ENCODE data around the gene SMIM12.
"Not testable (repeated sequence)": the region's sequence is repeated elsewhere in the genome, so short reads cannot be mapped to it uniquely, and the experiment has no call there.

SMIM12 gene

GRCh38 chr1:34845131-34845901 is 14.2 kb downstream of the SMIM12 start:
- DNase-seq: no peak

GRCh38 chr1:34844252-34844634 is 15.3 kb downstream of the SMIM12 start:
- DNase-seq: peak in 10 of 56 donors; percentile 11 to 32 (median 20)

GRCh38 chr1:34843392-34844251 is 15.9 kb downstream of the SMIM12 start:
- no peak for DNase-seq

- peak in 1 of 56 donors; percentile 5 for DNase-seq
Measured at GRCh38 chr1:34842952-34843371, 16.6 kb downstream of the SMIM12 start.

GRCh38 chr1:34842073-34842472 is 17.5 kb downstream of the SMIM12 start:
- DNase-seq: no peak

GRCh38 chr1:34840426-34840825 is 19.1 kb downstream of the SMIM12 start:
- DNase-seq: no peak

- no peak for DNase-seq
Measured at GRCh38 chr1:34839526-34840305, 19.8 kb downstream of the SMIM12 start.

- DNase-seq: no peak
Measured at GRCh38 chr1:34833711-34834110, 25.8 kb downstream of the SMIM12 start.

- DNase-seq: no peak
Measured at GRCh38 chr1:34831721-34832246, 27.8 kb downstream of the SMIM12 start.

- DNase-seq: no peak
Measured at GRCh38 chr1:34829250-34829649, 30.3 kb downstream of the SMIM12 start.

- no peak for DNase-seq
Measured at GRCh38 chr1:34828611-34829010, 30.9 kb downstream of the SMIM12 start.

GRCh38 chr1:34827341-34827941 is 32.1 kb downstream of the SMIM12 start:
- DNase-seq: no peak

GRCh38 chr1:34825455-34826091 is 34.0 kb downstream of the SMIM12 start:
- DNase-seq: no peak

GRCh38 chr1:34824817-34825454 is 34.6 kb downstream of the SMIM12 start:
- DNase-seq: no peak

GRCh38 chr1:34822202-34822601 is 37.3 kb downstream of the SMIM12 start:
- no peak for DNase-seq

- DNase-seq: not testable (repeated sequence)
Measured at GRCh38 chr1:34818862-34819261, 40.7 kb downstream of the SMIM12 start.

- no peak for DNase-seq
Measured at GRCh38 chr1:34816778-34817177, 42.8 kb downstream of the SMIM12 start.

- no peak for DNase-seq
Measured at GRCh38 chr1:34816332-34816731, 43.2 kb downstream of the SMIM12 start.

GRCh38 chr1:34810781-34811180 is 48.8 kb downstream of the SMIM12 start:
- not testable (repeated sequence) for DNase-seq

Data from amygdala (tissue), 56 donors.